ENCODE data around the gene WDR88. TPM values are rescaled to one million over a fixed set of nuclear protein-coding genes. Genes with fewer than 3 reads are reported as not detected.

The WDR88 gene
- total RNA-seq, 2 donors from 2014 or later: not detected

- peaks cover under 1% of the 10 kb centered on the region for H3K36me3 ChIP-seq
- H3K9ac ChIP-seq (ENCODE audit: low read depth in 2 of 2, low read length in 2 of 2): no peak overlapping the region
- no peak for TF ChIP-seq CTCF (IDR thresholded peaks at IDR 0.05)
- intact Hi-C loops (cut with DNase I): no loop called here
- H3K9me3 ChIP-seq: no peaks in the 10 kb centered on the region
- no peak overlapping the region for H3K27ac ChIP-seq
- no peak overlapping the region for H3K4me3 ChIP-seq
- H3K4me1 ChIP-seq: no peaks in the 10 kb centered on the region
- no peaks in the 10 kb centered on the region for H3K27me3 ChIP-seq
- no peak for DNase-seq
Measured at GRCh38 chr19:33102893-33103292, 29.0 kb upstream of the WDR88 start.

- H3K36me3 ChIP-seq: no peaks in the 10 kb centered on the region
- no peaks in the 10 kb centered on the region for H3K27me3 ChIP-seq
- no peaks in the 10 kb centered on the region for H3K9me3 ChIP-seq
- DNase-seq: no peak
- intact Hi-C loops (cut with DNase I): no loop called here
- TF ChIP-seq CTCF (IDR thresholded peaks at IDR 0.05): no peak
- H3K9ac ChIP-seq (ENCODE audit: low read depth in 2 of 2, low read length in 2 of 2): no peak overlapping the region
- H3K4me3 ChIP-seq: no peak overlapping the region
- no peaks in the 10 kb centered on the region for H3K4me1 ChIP-seq
- no peak overlapping the region for H3K27ac ChIP-seq
Measured at GRCh38 chr19:33108161-33108560, 23.8 kb upstream of the WDR88 start.

- no peak for TF ChIP-seq CTCF (IDR thresholded peaks at IDR 0.05)
- Histone ChIP-seq H3K9ac (ENCODE audit: low read depth in 2 of 2, low read length in 2 of 2) (no peak overlapping the region), H3K4me3 (no peak overlapping the region), H3K27ac (no peak overlapping the region), H3K27me3 (no peaks in the 10 kb centered on the region), H3K36me3 (no peaks in the 10 kb centered on the region), H3K9me3 (no peaks in the 10 kb centered on the region), H3K4me1 (no peaks in the 10 kb centered on the region)
- no peak for DNase-seq
- intact Hi-C loops (cut with DNase I): no loop called here
Measured at GRCh38 chr19:33110137-33110910, 21.6 kb upstream of the WDR88 start.

GRCh38 chr19:33111587-33111986 lies 20.3 kb upstream of the WDR88 start:
- TF ChIP-seq CTCF (IDR thresholded peaks at IDR 0.05): no peak
- H3K27me3 ChIP-seq: no peaks in the 10 kb centered on the region
- no peak overlapping the region for H3K4me3 ChIP-seq
- no peak overlapping the region for H3K9ac ChIP-seq (ENCODE audit: low read depth in 2 of 2, low read length in 2 of 2)
- no peak for DNase-seq
- H3K9me3 ChIP-seq: no peaks in the 10 kb centered on the region
- intact Hi-C loops (cut with DNase I): no loop called here
- no peaks in the 10 kb centered on the region for H3K4me1 ChIP-seq
- no peaks in the 10 kb centered on the region for H3K36me3 ChIP-seq
- no peak overlapping the region for H3K27ac ChIP-seq

GRCh38 chr19:33114312-33114711 lies 17.6 kb upstream of the WDR88 start:
- Histone ChIP-seq H3K27ac (no peak overlapping the region), H3K36me3 (peaks cover 4% of the 10 kb centered on the region), H3K4me3 (no peak overlapping the region), H3K9me3 (no peaks in the 10 kb centered on the region), H3K4me1 (no peaks in the 10 kb centered on the region), H3K27me3 (no peaks in the 10 kb centered on the region), H3K9ac (ENCODE audit: low read depth in 2 of 2, low read length in 2 of 2) (no peak overlapping the region)
- no peak for TF ChIP-seq CTCF (IDR thresholded peaks at IDR 0.05)
- intact Hi-C loops (cut with DNase I): no loop called here
- DNase-seq: no peak

Data from colonic mucosa (tissue), 4 donors.